Colonic mucosa (tissue), 4 donors: ENCODE data around the gene CARD19. TPM values are rescaled to one million over a fixed set of nuclear protein-coding genes. Genes with fewer than 3 reads are reported as not detected.

Source experiments
- DNase-seq: peaks from one replicate; pipeline ENCODE4 v3.0.0-alpha.2; 2020
- H3K27ac ChIP-seq: fragments of 200-600 bp; one replicate; pipeline ENCODE4 v1.8.0; 2021
- H3K27me3 ChIP-seq: fragments of 200-600 bp; one replicate; pipeline ENCODE4 v1.8.0; 2021
- H3K36me3 ChIP-seq: fragments of 200-600 bp; one replicate; pipeline ENCODE4 v1.8.0; 2021
- H3K4me1 ChIP-seq: fragments of 200-600 bp; one replicate; pipeline ENCODE4 v1.8.0; 2021; ENCODE audit warnings: mild to moderate bottlenecking
- H3K4me3 ChIP-seq: fragments of 200-600 bp; one replicate; pipeline ENCODE4 v1.8.0; 2021
- H3K9ac ChIP-seq, 2 donors: one replicate each; pipeline ENCODE4 v1.7.0; 2013; ENCODE audit warnings: control low read depth in 2 of 2, low read depth in 2 of 2, low read length in 2 of 2
- H3K9me3 ChIP-seq: fragments of 200-600 bp; one replicate; pipeline ENCODE4 v1.8.0; 2021
- intact Hi-C: fragments of 100-400 bp; cut with DNase I; formaldehyde crosslinking; loops from one replicate; pipeline ENCODE4 v1.14.1; 2022
- total RNA-seq, 2 donors: library from RNA; stranded (reverse); fragmentation: NEBNext Ultra II Directional in 1 of 2; extraction: Animal tissue kit (Norgen Biotek cat#: 25700) in 1 of 2; gene quantifications; one replicate each; pipeline ENCODE4 v1.2.1, GENCODE V29; 2021
- TF ChIP-seq, protein P1 (sequence below): fragments of 200-600 bp; IDR thresholded peaks from one replicate; pipeline ENCODE4 v1.8.0; 2022; ENCODE audit warnings: antibody characterized with exemption, mild to moderate bottlenecking
- donor health status: healthy.
- donor health status: DM: no; HTN: no; CAD: no.
- donor health status: DM: no; HTN: no; CAD: no.

The CARD19 gene
- total RNA-seq, 2 donors from 2014 or later, result 48.6 to 56.3 TPM

DNA sequence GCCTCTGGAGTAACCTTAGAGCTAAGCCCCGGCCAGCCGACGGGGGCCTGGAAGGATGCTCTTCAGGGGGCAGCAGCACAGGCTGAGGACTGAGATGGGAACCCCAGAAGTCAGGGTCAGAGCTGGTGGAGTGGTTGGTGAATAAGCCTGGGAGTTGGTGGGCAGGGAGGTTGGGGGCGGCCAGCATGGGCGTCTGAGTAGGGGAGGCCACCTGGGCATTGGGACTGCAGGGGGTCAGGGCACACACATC lies 23.6 kb downstream of the CARD19 start:
- Histone ChIP-seq H3K4me1 (peaks cover 5% of the 10 kb centered on the region), H3K4me3 (no peak overlapping the region), H3K36me3 (no peaks in the 10 kb centered on the region), H3K9me3 (no peaks in the 10 kb centered on the region), H3K27me3 (no peaks in the 10 kb centered on the region), H3K27ac (peak overlapping the region; percentile 4), H3K9ac (peak overlapping the region in 1 of 2 donors; percentile 12)
- intact Hi-C loops, result no loop called here
- no peak for DNase-seq
- TF ChIP-seq, protein P1, sequence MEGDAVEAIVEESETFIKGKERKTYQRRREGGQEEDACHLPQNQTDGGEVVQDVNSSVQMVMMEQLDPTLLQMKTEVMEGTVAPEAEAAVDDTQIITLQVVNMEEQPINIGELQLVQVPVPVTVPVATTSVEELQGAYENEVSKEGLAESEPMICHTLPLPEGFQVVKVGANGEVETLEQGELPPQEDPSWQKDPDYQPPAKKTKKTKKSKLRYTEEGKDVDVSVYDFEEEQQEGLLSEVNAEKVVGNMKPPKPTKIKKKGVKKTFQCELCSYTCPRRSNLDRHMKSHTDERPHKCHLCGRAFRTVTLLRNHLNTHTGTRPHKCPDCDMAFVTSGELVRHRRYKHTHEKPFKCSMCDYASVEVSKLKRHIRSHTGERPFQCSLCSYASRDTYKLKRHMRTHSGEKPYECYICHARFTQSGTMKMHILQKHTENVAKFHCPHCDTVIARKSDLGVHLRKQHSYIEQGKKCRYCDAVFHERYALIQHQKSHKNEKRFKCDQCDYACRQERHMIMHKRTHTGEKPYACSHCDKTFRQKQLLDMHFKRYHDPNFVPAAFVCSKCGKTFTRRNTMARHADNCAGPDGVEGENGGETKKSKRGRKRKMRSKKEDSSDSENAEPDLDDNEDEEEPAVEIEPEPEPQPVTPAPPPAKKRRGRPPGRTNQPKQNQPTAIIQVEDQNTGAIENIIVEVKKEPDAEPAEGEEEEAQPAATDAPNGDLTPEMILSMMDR, result no peak

DNA sequence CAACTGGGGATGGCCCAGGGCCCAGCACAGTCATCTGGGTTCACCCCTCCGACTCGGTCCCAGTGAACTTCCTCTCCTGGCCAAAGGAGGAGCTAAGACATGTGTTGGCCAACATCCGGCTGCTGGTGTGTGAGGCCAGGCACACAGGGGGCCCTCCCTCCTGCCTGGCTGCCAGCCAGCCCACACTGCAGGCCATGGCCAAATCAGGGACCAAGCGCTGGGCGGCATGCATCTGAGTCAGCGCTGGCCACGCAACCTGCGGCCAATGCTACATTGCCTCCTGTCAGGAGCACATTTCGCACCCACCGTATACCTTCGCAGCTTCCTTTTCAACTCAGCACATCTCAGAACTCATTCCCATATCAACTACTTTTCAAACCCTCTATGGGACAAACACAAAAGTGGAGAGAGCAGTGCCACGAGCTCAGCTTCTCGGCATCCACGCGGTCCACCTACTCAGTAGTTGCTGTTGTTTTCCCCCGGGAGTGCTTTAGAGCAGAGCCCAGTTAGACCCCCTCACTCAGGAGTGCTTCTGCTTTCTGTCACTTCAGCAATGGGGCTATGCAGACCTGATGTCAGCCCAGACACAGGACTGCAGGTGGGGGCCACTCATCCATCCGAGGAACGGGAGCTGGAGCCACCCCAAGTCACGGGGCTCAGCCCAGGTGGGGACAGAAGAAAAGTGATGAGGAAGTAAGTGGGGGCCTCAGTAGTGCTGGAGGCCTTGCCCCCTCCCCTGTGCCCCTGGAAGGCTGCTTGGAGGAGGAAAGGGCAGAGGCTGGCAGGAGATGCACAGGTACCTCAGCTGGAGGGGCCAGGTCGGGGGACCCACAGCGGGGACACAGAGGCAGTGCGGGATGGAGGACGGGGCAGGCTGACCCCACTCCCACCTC lies 24.2 kb downstream of the CARD19 start:
- Histone ChIP-seq H3K4me3 (no peak overlapping the region), H3K9me3 (no peaks in the 10 kb centered on the region), H3K27me3 (no peaks in the 10 kb centered on the region), H3K4me1 (peaks cover 5% of the 10 kb centered on the region), H3K27ac (peak overlapping the region; percentile 4), H3K36me3 (no peaks in the 10 kb centered on the region), H3K9ac (no peak overlapping the region)
- intact Hi-C loops, result no loop called here
- DNase-seq, result peak; percentile 72
- TF ChIP-seq, protein P1, result no peak

DNA sequence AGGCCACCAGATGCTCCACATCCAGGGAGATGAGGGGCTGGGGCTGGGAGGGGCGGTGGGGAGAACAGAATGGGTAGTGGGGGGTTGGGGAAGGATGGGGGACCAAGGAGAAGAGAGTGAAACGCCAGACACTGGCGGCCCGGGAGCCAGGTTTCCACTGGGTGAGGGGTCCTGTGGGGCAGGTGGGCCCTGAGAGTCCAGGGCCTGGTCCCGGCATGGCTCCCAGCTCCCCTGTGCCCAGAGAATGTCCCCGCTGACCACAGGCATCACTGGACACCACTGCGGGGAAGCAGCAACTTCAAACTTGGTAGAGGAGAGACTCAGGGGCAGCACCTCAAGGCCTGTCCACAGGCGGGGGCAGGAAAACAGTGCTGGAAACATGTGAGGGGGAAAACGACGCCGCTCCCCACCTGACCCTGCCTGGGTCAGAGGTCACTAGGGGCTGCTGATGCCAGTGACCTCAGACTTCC lies 24.9 kb downstream of the CARD19 start:
- Histone ChIP-seq H3K27me3 (no peaks in the 10 kb centered on the region), H3K36me3 (no peaks in the 10 kb centered on the region), H3K4me3 (no peak overlapping the region), H3K9ac (no peak overlapping the region), H3K4me1 (peaks cover 5% of the 10 kb centered on the region), H3K27ac (peak overlapping the region; percentile 4), H3K9me3 (no peaks in the 10 kb centered on the region)
- intact Hi-C loops, result no loop called here
- TF ChIP-seq, protein P1, result no peak
- DNase-seq, result no peak

DNA sequence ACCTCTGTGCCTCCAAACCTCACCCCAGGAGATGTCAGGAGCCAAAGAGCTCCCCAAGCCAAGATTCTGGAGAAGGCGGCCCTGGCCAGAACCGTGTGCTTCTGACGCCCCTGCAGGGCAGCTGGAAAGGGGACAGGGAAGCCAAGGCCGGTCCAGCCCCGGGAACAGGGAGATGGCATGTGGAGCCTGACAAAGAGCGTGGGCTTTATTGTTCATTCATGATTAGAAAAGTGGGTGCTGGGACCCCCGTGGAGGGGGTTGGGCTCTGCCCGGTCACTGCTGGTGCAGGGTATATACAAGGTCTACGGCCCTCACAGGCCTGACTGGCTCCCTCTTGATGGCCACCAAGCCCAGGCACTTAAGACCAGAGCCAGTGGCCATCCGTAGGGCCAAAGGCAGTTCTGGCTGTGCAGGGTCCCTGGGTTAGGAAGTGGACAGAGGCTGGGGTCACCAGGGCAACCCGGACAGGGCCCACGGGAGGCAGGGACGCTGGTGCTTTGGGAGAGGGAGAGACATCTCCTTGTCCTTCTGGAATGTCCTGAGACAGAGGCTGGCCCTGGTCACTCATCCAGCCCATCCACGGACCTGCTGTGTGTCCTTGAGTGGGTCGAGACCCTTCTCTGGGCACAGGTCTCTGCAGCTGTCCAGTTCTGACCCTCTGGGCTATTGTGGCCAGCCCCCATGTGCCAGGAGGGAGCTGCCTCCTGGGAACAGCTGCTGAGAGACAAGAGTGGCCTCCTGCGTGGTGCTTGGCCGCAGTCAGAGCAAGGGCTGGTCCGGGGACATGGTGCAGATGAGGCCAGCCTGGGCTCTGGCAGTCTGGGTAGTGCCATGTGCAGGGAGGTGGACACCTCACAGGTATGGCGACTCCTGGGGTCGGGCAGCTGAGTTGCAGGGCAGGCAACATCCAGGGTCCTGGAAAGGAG lies 25.6 kb downstream of the CARD19 start:
- peaks cover 5% of the 10 kb centered on the region for H3K4me1 ChIP-seq
- TF ChIP-seq, protein P1, result no peak

DNA sequence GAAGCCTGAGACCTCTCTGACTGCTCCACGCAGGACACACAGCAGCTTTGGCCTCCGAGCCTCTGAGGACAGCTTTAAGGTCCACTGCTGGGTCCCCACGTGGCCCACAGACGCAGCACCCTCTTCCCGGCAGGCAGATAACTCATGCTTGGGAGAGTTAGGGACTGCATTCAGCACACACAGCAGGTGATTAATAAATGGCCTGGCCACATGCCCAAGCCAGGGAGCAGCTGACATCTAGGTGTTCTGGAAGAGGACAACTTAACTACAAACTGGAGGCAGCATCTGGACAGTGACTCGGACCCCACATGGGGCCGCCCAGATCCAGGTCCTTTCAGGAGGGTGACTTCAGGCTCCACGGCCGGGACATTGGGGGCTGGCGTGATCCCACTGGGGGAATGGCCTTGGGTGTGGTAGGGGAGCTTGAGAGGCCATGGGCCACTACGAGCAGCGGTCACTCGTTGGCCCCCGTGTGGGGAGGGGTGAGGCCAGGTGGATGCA lies 26.8 kb downstream of the CARD19 start:
- TF ChIP-seq, protein P1, result no peak
- no peak for DNase-seq
- Histone ChIP-seq H3K4me1 (peaks cover 10% of the 10 kb centered on the region), H3K9me3 (no peaks in the 10 kb centered on the region), H3K4me3 (no peak overlapping the region), H3K27me3 (no peaks in the 10 kb centered on the region), H3K36me3 (no peaks in the 10 kb centered on the region), H3K27ac (no peak overlapping the region), H3K9ac (no peak overlapping the region)
- intact Hi-C loops, result no loop called here

More for the DNA sequence above, 25.6 kb downstream of the CARD19 start:
- intact Hi-C loops, result no loop called here
- Histone ChIP-seq H3K9ac (no peak overlapping the region), H3K4me3 (no peak overlapping the region), H3K9me3 (no peaks in the 10 kb centered on the region), H3K36me3 (no peaks in the 10 kb centered on the region), H3K27ac (peak overlapping the region; percentile 4), H3K27me3 (no peaks in the 10 kb centered on the region)
- DNase-seq, result no peak
